Neural progenitor cell (in vitro differentiated cells): ENCODE measurements around the gene KCMF1. TPM values are rescaled to one million over a fixed set of nuclear protein-coding genes. Genes with fewer than 3 reads are reported as not detected.
A peak's percentile ranks its signal among the peaks of the same experiment; 100 is the strongest.

Experiments used
- DNase-seq: peaks from one replicate; pipeline ENCODE4 v3.0.0-alpha.2; 2016; ENCODE audit warnings: low spot score
- H2AFZ ChIP-seq: fragments of 200-600 bp; sonication (generic); replicated peaks from 2 replicates; pipeline ENCODE4 v1.6.1; 2016; ENCODE audit warnings: antibody characterized with exemption
- H3F3A ChIP-seq: fragments of 200-600 bp; sonication (generic); 2 replicates; pipeline ENCODE4 v1.6.1; 2016; ENCODE audit warnings: antibody characterized with exemption, low read depth
- H3K27ac ChIP-seq: fragments of 200-600 bp; sonication (generic); 2 replicates; pipeline ENCODE4 v1.5.1; 2016; ENCODE audit warnings: mild to moderate bottlenecking
- H3K27me3 ChIP-seq: fragments of 200-600 bp; sonication (generic); 2 replicates; pipeline ENCODE4 v1.6.1; 2016; ENCODE audit warnings: mild to moderate bottlenecking, moderate library complexity
- H3K36me3 ChIP-seq: fragments of 200-600 bp; sonication (generic); 2 replicates; pipeline ENCODE4 v1.5.1; 2016
- H3K4me1 ChIP-seq: fragments of 200-600 bp; sonication (generic); 2 replicates; pipeline ENCODE4 v1.6.1; 2016; ENCODE audit warnings: mixed run types
- H3K4me2 ChIP-seq: fragments of 200-600 bp; sonication (generic); 2 replicates; pipeline ENCODE4 v1.6.1; 2016
- H3K4me3 ChIP-seq: fragments of 200-600 bp; sonication (generic); 2 replicates; pipeline ENCODE4 v1.5.1; 2016
- H3K79me2 ChIP-seq: fragments of 200-600 bp; sonication (generic); 2 replicates; pipeline ENCODE4 v1.6.1; 2016; ENCODE audit warnings: low read depth
- H3K9ac ChIP-seq: fragments of 200-600 bp; sonication (generic); 2 replicates; pipeline ENCODE4 v1.6.1; 2016
- H3K9me3 ChIP-seq: fragments of 200-600 bp; sonication (generic); 2 replicates; pipeline ENCODE4 v1.5.1; 2016; ENCODE audit warnings: low read depth
- H4K20me1 ChIP-seq: fragments of 200-600 bp; sonication (generic); 2 replicates; pipeline ENCODE4 v1.6.1; 2016; ENCODE audit warnings: low read depth
- H3K27ac Mint-ChIP-seq: 3 replicates; pipeline ENCODE4 v1.8.0; 2021; ENCODE audit warnings: mixed read lengths
- H3K27me3 Mint-ChIP-seq: 2 replicates; pipeline ENCODE4 v1.8.0; 2022; ENCODE audit warnings: low read depth, mild to moderate bottlenecking, inconsistent platforms, moderate library complexity, mixed read lengths; ENCODE audit not compliant: insufficient read depth
- H3K36me3 Mint-ChIP-seq: 3 replicates; pipeline ENCODE4 v1.8.0; 2021; ENCODE audit warnings: mixed read lengths
- H3K4me1 Mint-ChIP-seq: 3 replicates; pipeline ENCODE4 v1.8.0; 2021; ENCODE audit warnings: mixed read lengths
- H3K4me3 Mint-ChIP-seq: 3 replicates; pipeline ENCODE4 v1.8.0; 2021; ENCODE audit warnings: mild to moderate bottlenecking, moderate library complexity, mixed read lengths
- H3K9me3 Mint-ChIP-seq: 3 replicates; pipeline ENCODE4 v1.8.0; 2020; ENCODE audit warnings: mixed read lengths
- CTCF ChIP-seq: fragments of 200-600 bp; sonication (generic); IDR thresholded peaks from 2 replicates; pipeline ENCODE4 v1.5.1; 2017; ENCODE audit warnings: antibody characterized with exemption, mild to moderate bottlenecking
- EZH2 ChIP-seq: fragments of 200-600 bp; sonication (generic); IDR thresholded peaks from 2 replicates; pipeline ENCODE4 v1.6.1; 2017; ENCODE audit warnings: antibody characterized with exemption, mild to moderate bottlenecking, moderate library complexity
- EZH2phosphoT487 ChIP-seq: fragments of 200-600 bp; sonication (generic); IDR thresholded peaks from 2 replicates; pipeline ENCODE4 v1.6.1; 2017; ENCODE audit warnings: antibody characterized with exemption
- total RNA-seq: library from RNA; depleted of rRNA; stranded (reverse); fragments of >200 nt; gene quantifications from 2 replicates; pipeline ENCODE4 v1.2.3, GENCODE V29; 2015; ENCODE audit warnings: low replicate concordance

Gene KCMF1
- total RNA-seq, 1 donor from 2014 or later, result 99.7 TPM

GRCh38 chr2:84925336-84925723 is 45.6 kb upstream of the KCMF1 start:
- H3K4me2 ChIP-seq, result no peak overlapping the region
- no peak overlapping the region for H3K9ac ChIP-seq
- no peak overlapping the region for H3K4me3 ChIP-seq
- H3K9me3 ChIP-seq, result no peaks in the 10 kb centered on the region
- H3F3A ChIP-seq, result peaks cover 27% of the 10 kb centered on the region
- Mint-ChIP-seq H3K27ac (no peak overlapping the region), H3K4me3 (no peak overlapping the region), H3K27me3 (peaks cover 7% of the 10 kb centered on the region), H3K4me1 (peaks cover 17% of the 10 kb centered on the region), H3K9me3 (no peaks in the 10 kb centered on the region), H3K36me3 (no peaks in the 10 kb centered on the region)
- TF ChIP-seq EZH2phosphoT487 (no peak), CTCF (no peak), EZH2 (no peak)
- no peaks in the 10 kb centered on the region for H3K36me3 ChIP-seq
- H3K4me1 ChIP-seq, result no peaks in the 10 kb centered on the region
- peaks cover 10% of the 10 kb centered on the region for H3K27me3 ChIP-seq
- no peaks in the 10 kb centered on the region for H3K79me2 ChIP-seq
- H3K27ac ChIP-seq, result no peak overlapping the region
- H2AFZ ChIP-seq, result no peak overlapping the region
- H4K20me1 ChIP-seq, result no peaks in the 10 kb centered on the region
- DNase-seq, result no peak

- H3K27ac ChIP-seq, result no peak overlapping the region
- H3K27me3 ChIP-seq, result peaks cover 10% of the 10 kb centered on the region
- H3K36me3 Mint-ChIP-seq, result no peaks in the 10 kb centered on the region
- H3K27ac Mint-ChIP-seq, result no peak overlapping the region
- peaks cover 7% of the 10 kb centered on the region for H3K27me3 Mint-ChIP-seq
- peaks cover 15% of the 10 kb centered on the region for H3K4me1 Mint-ChIP-seq
- peak overlapping the region; percentile 40 for H3K4me3 ChIP-seq
- no peaks in the 10 kb centered on the region for H4K20me1 ChIP-seq
- no peaks in the 10 kb centered on the region for H3K79me2 ChIP-seq
- no peaks in the 10 kb centered on the region for H3K36me3 ChIP-seq
- peak overlapping the region; percentile 73 for H3K4me3 Mint-ChIP-seq
- no peaks in the 10 kb centered on the region for H3K9me3 ChIP-seq
- peak overlapping the region; percentile 67 for H3K4me2 ChIP-seq
- no peak overlapping the region for H3K9ac ChIP-seq
- no peaks in the 10 kb centered on the region for H3K9me3 Mint-ChIP-seq
- no peak overlapping the region for H2AFZ ChIP-seq
- H3F3A ChIP-seq, result peaks cover 27% of the 10 kb centered on the region
- TF ChIP-seq CTCF, result peak; percentile 99
- TF ChIP-seq EZH2, result no peak
- DNase-seq, result peak; percentile 95
- H3K4me1 ChIP-seq, result no peaks in the 10 kb centered on the region
Measured at GRCh38 chr2:84925724-84926376, 45.1 kb upstream of the KCMF1 start.

DNA sequence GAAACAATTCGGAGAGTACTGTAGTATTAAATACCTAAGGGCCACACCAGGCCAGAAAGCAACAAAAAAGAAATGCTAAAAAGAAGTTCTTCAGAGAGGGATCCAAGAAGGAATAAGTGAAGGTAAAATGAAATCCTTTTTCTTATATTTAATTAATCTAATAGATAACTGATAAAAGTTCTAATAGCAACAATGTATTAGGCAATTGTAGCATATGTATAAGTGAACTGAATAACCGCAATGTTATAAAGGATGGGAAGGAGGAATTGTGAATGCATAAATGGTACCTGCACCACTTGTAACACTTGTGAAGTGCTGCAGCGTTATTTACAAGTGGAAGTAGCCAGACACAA is 43.7 kb upstream of the KCMF1 start:
- Histone ChIP-seq H3K36me3 (no peaks in the 10 kb centered on the region), H2AFZ (no peak overlapping the region), H3K4me1 (no peaks in the 10 kb centered on the region), H3K27ac (no peak overlapping the region), H3K79me2 (no peaks in the 10 kb centered on the region), H3F3A (peaks cover 27% of the 10 kb centered on the region), H3K9ac (no peak overlapping the region), H3K27me3 (peaks cover 10% of the 10 kb centered on the region), H3K4me3 (no peak overlapping the region), H3K9me3 (no peaks in the 10 kb centered on the region), H4K20me1 (no peaks in the 10 kb centered on the region), H3K4me2 (peak overlapping the region; percentile 67)
- H3K27me3 Mint-ChIP-seq, result peaks cover 7% of the 10 kb centered on the region
- DNase-seq, result no peak
- TF ChIP-seq CTCF (no peak), EZH2 (no peak), EZH2phosphoT487 (no peak)
- no peak overlapping the region for H3K4me3 Mint-ChIP-seq
- H3K27ac Mint-ChIP-seq, result no peak overlapping the region
- no peaks in the 10 kb centered on the region for H3K9me3 Mint-ChIP-seq
- H3K4me1 Mint-ChIP-seq, result peaks cover 15% of the 10 kb centered on the region
- no peaks in the 10 kb centered on the region for H3K36me3 Mint-ChIP-seq
